Right renal cortex interstitium (tissue), 3 donors: ENCODE results near the gene ATP5PB. TPM values are rescaled to one million over a fixed set of nuclear protein-coding genes. Genes with fewer than 3 reads are reported as not detected.

Experiments used
- DNase-seq, 3 donors: peaks; one replicate each; pipeline ENCODE4 v3.0.0-alpha.2; 2013; ENCODE audit warnings: low read depth in 3 of 3, low spot score in 2 of 3
- polyA plus RNA-seq, 3 donors: library from polyadenylated mRNA; unstranded; fragments of 120-200 nt; gene quantifications; one replicate each; pipeline ENCODE4 v1.2.1, GENCODE V29; 2013; ENCODE audit not compliant: insufficient read length in 3 of 3

ATP5PB gene
- polyA plus RNA-seq, 3 donors: 438 to 460 (median 449) TPM

- DNase-seq: no peak
Observed at GRCh38 chr1:111446546-111446945, 2.7 kb upstream of the ATP5PB start.

- no peak for DNase-seq
Observed at GRCh38 chr1:111446967-111447892, 2.0 kb upstream of the ATP5PB start.

- no peak for DNase-seq
Observed at GRCh38 chr1:111448482-111448917, 764 bp upstream of the ATP5PB start.

- DNase-seq: no peak
Observed at GRCh38 chr1:111449703-111450017, 396 bp downstream of the ATP5PB start.

GRCh38 chr1:111450185-111450584 is 921 bp downstream of the ATP5PB start:
- no peak for DNase-seq

GRCh38 chr1:111452581-111452980 is 3.3 kb downstream of the ATP5PB start:
- DNase-seq: no peak

- no peak for DNase-seq
Observed at GRCh38 chr1:111453706-111454105, 4.4 kb downstream of the ATP5PB start.

GRCh38 chr1:111454859-111455641 is 5.8 kb downstream of the ATP5PB start:
- DNase-seq: no peak

- no peak for DNase-seq
Observed at GRCh38 chr1:111455642-111456031, 6.4 kb downstream of the ATP5PB start.

- no peak for DNase-seq
Observed at GRCh38 chr1:111461765-111462164, 12.5 kb downstream of the ATP5PB start.

- no peak for DNase-seq
Observed at GRCh38 chr1:111462370-111463028, 13.2 kb downstream of the ATP5PB start.

- DNase-seq: no peak
Observed at GRCh38 chr1:111463029-111463683, 13.9 kb downstream of the ATP5PB start.

GRCh38 chr1:111465754-111466153 is 16.5 kb downstream of the ATP5PB start:
- DNase-seq: no peak

- DNase-seq: no peak
Observed at GRCh38 chr1:111466480-111466879, 17.2 kb downstream of the ATP5PB start.

GRCh38 chr1:111467865-111468716 is 18.8 kb downstream of the ATP5PB start:
- no peak for DNase-seq

GRCh38 chr1:111468717-111469100 is 19.4 kb downstream of the ATP5PB start:
- DNase-seq: no peak

GRCh38 chr1:111469539-111469938 is 20.3 kb downstream of the ATP5PB start:
- no peak for DNase-seq

GRCh38 chr1:111470596-111470995 is 21.3 kb downstream of the ATP5PB start:
- DNase-seq: no peak

- DNase-seq: no peak
Observed at GRCh38 chr1:111471012-111471411, 21.7 kb downstream of the ATP5PB start.

GRCh38 chr1:111471538-111471937 is 22.3 kb downstream of the ATP5PB start:
- DNase-seq: no peak
